ENCODE results near the gene ASXL2.

GRCh38 chr2:25833566-25833965 lies 44.7 kb downstream of the ASXL2 start:
- TF ChIP-seq CTCF (IDR thresholded peaks at IDR 0.05; ENCODE audit: low read depth, low read length), result no peak
- no peak for TF ChIP-seq EZH2phosphoT487 (IDR thresholded peaks at IDR 0.05; ENCODE audit: low read depth)
